Astrocyte (in vitro differentiated cells and primary cell): ENCODE measurements around the gene MYO15A.

Experiments
- CTCF ChIP-seq: IDR thresholded peaks from 2 replicates; pipeline ENCODE4 v1.5.1; 2011; ENCODE audit warnings: low read depth, mild to moderate bottlenecking, inconsistent platforms, low read length, moderate library complexity; ENCODE audit not compliant: insufficient read depth
- EZH2 ChIP-seq: IDR thresholded peaks from 2 replicates; pipeline ENCODE4 v1.6.1; 2012; ENCODE audit warnings: mild to moderate bottlenecking, low read length, inconsistent platforms; ENCODE audit not compliant: insufficient read depth

GRCh38 chr17:18069101-18069500 is 39.5 kb upstream of the MYO15A start:
- TF ChIP-seq EZH2 (no peak), CTCF (no peak)
